HG02938 (cell line): ENCODE data around the gene FNDC11.

Experiments
- ATAC-seq: cut with Tn5 transposase; IDR thresholded peaks from one replicate; pipeline ENCODE4 v1.9.1; 2021; ENCODE audit warnings: mild to moderate bottlenecking, moderate library complexity; ENCODE audit not compliant: unreplicated experiment

FNDC11 gene

DNA sequence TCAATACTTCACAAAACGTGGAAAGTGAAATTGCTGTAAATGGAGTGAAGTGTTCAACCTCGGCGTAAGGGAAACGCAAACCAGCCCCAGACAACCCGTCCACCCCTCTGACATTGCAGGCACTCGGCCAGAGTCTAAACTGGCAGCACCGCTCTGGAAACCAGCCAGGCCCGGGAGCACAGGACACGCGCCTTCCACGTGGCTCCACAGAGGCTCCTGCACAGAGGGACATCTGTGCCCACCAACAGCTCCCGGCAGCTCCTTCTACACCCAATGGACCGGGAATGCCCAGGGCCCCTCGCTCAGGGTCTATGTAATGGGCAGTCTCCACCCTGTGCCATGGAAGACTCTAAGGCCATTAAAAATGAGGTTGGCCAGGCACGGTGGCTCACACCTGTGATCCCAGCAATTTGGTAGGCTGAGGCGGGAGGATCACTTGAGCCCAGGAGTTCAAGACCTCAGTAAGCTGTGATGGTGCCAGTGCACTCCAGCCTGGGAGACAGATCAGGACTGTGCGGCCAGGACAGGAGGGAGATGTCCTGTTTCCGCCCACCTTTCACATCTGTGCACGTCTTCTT lies 23.4 kb downstream of the FNDC11 start:
- ATAC-seq, result no peak

DNA sequence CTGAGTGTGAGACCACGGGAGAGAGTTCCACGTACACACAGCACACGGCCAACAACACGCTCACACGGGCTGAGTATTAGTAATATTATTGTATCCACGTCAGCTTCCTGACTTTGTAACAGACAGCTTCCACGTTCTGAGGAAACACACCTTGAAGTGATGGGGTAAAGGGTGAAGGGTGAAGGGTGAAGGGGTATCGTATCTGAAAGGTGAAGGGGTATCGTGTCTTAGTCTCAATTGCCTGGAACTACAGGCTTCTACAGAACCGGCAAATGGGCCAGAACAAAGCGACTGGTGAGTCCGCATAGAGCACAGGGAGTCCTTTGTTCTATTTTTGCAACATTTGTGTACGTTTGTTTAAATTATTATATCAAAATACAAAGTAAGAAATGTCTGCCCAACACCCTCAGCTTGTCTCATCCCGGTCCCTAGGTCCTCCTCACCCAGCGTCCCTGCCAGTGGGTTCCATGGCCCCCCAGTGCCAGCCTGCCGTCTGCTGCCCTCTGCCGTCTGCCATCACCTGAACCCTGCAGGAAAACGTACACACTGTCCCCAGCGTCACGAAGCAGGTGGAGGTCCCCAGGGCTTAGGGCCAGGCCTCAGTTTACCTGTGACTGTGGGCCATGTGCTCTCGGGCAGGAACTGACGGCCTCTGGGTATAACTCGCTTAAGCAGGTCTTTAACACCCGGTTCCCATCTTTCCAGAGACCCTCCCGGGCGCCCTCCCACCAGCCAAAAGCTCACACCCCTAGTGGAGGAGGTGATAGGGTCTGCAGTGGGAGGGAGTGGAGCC lies 24.5 kb downstream of the FNDC11 start:
- ATAC-seq, result no peak

DNA sequence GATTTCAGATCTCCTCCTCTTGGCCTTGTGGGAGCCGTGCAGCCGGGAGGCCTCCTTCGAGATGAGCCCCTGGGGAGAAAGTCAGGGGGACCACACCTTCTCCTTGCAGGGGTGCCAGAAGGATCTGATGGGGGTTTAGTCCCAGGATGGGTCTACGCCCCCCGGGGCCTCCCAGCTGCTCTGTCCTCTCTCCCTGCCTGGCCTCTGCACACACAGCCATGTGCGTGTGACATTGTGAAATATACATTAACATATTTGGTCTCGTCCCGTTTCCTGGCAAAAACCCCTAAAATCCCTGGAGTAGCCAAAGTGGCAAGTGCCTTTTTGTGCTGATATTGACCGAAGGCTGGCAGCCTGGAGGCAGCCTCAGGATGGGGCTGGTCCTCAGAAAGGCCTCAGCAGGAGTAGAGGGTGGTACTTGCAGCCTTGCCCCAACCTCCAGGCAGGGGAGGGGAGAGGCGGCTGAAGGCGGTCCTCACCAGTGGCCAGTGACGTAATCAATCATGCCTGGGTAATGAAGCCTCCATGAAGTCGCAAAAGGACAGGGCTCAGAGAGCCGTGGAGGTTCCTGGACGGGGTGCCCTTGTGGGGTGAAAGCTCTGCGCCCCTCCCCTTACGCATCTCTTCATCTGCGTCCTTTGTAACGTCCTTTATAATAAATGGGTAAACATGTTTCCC lies 25.2 kb downstream of the FNDC11 start:
- ATAC-seq, result no peak

DNA sequence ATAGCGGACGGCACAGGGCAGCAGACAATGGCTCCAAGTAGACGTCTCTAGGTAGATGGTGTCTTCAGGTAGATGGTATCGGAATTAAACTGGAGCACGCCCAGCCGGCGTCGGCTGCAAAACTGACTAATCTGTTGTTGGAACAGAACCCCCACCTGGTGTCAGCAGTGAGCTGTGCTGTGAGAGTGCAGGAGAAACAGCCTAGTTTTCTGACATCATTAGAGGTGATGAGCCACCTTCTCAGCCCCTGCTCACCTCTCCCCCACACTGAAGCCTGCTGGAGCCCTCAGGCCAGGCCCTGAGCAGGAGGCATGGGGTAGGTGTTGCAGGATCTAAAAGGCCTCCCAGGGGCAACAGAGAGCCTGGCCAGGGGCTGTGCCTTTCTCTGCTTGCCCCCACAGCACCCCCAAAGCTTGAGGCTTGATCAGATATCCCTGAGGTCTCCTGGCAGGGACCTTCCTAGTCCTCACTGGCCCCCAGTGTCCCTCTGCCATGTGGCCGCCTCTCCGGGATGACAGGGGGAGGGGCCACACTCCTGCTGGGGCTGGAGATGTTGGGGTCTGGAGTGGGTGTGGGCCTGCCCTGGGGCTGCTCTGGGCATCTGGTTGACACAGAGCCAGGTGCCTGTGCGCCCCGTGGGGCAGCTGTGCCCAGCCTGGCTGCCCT lies 27.0 kb downstream of the FNDC11 start:
- no peak for ATAC-seq

DNA sequence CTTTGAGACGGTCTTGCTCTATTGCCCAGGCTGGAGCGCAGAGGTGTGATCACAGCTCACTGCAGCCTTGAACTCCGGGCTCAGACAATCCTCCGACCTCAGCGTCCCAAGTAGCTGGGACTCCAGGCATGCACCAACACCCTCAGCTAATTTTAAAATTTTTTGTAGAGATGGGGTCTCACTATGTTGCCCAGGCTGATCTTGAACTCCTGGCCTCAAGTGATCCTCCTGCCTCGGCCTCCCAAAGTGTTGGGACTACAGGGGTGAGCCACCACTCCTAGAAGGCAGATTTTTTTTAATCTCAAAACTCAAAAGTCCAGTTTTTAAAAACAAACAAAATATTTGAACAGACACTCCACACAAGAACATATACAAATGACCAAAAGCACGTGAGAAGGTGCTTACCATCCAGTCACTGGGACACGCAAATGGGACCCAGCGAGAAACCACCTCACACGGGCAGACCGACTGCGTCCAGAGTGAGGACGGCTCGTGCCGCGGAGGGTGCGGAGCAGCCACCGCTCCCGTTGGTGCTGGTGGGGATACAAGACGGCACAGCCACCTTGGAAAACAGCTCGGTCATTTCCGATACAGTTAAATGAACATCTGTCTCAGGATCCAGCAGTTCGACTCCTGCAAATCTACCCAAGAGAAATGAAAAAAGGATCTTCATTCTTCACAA lies 28.6 kb downstream of the FNDC11 start:
- no peak for ATAC-seq

DNA sequence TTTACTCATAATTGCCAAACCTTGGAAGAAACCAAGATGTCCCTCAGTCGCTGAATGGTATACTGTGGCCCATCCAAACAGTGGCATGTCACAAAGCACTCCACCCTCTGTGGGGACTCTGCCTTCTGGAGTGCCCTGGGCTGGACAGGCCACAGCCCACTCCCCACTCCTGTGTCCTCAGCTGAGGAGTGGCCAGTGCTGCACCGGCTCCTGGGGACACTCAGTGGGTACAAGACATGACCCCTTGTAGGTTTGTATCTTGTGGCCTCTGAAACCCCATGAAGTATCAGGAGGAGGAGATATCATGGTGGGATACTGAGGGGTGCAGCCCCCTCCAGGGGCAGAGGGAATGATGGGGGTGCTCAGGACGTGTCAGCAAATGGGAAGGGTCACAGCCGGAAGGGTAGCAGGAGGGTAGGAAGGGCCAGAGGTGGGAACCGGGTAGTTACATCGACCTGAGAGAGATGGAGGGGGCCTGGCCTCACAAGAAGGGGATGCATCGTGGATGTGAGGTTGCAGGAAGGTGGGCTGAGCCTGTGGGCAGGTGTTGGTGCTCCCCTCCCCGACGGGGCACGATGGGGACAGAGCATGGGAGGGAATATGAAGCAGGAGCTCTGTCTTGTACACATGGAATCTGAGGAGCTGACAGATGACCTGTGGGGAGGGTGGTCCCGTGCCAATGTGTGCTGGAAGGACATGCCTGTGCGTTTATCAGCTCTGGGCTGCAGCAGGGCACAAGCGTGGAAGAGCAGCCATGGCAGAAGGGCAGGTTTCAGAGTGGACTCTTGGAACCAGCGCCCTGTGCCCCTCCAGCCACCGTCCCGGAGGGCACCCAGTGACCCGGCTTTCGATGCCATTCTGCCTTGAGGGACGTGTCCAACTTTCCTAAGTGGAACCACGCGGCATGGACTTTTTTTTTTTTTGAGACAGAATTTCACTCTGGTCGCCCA lies 31.9 kb downstream of the FNDC11 start:
- ATAC-seq, result no peak

DNA sequence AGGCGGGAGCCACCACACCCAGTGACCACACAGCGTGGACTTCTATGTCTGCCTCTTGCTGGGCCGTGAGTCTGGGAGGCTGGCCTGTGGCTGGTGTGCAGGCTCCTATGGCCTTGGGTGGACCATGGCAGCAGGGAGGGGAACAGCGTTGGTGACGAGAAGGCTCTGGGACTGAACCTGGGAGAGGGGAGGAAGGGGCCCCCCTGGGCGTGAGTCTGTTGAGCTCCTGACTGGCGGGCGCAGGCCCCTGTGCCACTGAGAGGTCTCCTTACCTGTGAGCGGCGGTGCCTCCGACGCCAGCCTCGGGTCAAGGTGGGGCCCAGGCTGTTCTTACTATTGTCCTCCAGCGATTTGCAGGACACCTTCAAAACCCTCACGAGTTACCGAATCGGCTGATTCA lies 32.8 kb downstream of the FNDC11 start:
- ATAC-seq, result no peak

DNA sequence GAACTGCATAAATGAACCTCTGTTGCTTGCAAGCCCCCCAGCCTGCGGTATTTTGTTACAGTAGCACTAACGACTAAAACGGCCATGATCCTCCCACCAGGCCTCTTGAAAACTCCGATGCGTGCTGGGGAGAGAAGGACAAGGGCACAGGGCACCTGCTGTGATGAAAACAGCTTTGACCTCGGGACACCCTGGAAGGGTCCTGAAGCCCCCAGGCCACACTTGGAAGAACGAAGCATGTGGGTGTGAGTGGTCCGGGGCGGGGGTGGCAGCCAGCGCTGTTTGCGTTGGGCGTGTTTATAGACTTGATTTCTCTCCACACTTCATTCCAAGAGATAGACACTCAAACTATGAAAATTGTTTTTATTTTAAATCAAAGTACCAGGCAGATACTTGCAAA lies 33.3 kb downstream of the FNDC11 start:
- ATAC-seq, result no peak

DNA sequence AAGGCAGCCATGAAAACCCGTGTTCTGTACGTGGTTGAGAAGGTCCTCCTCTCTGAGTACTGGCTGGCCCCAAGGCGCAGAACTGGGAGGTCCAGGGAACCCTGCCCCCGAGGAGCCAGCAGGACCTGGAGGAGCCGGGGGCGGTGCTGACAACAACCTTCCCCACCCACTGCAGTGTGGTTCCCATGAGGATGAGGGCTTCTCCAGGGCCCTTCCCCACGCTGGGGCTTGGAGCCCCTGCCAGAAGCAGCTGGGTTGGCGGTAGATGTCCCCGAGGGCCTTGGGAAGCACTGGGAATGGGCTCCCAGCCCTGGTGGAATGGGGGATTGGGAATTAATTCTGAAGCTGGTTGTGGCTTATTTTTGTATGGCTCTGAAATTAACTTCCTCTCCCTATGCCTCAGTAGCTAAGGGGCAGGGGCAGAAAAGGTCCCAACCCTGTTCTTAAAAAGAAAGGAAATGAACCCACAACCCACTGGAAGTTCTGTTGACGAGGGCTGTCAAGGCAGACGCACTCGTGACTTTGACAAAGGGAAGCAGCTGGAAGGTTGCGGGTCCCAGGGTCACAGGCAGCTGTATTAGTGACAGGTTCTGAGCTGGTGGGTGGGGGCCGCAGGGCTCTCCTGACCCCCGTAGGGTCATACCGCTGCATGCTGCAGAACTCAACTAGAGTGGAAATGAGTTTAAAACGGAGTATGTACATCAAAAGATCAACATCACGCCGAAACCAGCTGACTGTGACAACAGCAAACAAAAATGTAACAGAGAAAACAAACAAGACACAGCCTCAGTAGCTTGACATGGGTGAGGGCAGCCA lies 34.0 kb downstream of the FNDC11 start:
- ATAC-seq, result no peak

DNA sequence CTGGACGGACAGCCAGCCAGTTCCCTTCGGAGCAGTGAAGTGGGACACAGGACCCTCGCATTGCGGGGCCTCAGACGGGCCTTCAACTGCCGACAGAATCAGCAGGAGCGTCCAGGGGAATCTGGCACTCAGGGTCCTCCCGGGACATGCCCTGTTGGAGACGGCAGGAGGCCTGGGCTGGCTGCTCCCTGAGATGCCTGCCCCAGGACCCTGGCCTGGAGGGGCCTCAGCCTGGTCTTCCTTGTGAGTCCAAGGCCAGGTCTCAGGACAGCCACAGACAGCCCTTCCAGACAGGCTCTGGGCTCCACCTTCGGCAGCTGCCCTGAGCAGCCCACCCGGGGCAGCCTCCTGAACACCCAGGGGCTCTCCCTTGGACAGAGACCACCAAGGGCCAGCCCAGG lies 34.7 kb downstream of the FNDC11 start:
- ATAC-seq, result no peak

DNA sequence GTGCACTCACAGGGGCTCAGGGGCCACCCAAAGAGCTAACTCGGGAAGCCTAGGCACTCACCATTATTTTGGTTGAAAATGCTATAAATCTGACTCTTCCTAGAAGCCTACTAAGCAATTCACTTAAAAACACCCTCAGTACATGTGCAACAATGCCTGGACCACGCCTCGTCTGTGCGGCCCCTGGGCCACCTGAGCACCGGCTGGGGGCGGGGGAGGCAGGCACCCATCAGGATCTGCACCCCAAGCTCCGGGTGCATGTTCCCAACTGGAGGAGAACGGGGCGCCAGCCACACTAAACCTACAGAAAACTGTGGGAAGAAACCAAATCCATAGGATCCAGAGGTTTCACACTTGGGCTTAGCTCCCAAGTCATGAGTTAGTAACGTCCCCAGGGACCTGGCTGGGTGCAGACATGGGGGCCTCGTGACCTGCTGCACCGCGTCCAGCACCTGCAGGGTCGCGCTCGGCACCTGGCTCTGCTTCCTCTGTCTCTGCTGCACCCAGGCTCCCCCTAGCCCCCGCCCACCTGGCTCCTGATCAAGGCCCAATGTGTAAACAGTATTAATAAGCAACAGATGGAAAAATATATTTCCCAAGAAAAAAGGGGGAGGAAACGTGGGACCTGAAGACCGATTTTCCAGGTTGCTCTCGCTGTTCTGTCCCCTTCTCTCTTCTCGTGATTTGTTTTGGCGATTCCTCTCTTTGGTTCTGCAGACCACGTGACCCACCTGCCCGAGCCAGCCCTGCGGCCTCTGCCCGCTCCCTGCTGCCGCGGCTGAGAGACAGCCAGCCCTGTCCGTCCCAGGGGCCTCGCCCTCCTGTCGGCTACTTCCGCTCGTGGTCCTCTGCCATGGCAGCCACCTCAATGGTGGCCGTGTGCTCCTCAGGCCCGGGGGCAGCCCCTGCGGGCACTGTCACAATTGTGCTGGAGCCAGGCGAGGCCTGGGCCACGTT lies 35.6 kb downstream of the FNDC11 start:
- ATAC-seq, result no peak

DNA sequence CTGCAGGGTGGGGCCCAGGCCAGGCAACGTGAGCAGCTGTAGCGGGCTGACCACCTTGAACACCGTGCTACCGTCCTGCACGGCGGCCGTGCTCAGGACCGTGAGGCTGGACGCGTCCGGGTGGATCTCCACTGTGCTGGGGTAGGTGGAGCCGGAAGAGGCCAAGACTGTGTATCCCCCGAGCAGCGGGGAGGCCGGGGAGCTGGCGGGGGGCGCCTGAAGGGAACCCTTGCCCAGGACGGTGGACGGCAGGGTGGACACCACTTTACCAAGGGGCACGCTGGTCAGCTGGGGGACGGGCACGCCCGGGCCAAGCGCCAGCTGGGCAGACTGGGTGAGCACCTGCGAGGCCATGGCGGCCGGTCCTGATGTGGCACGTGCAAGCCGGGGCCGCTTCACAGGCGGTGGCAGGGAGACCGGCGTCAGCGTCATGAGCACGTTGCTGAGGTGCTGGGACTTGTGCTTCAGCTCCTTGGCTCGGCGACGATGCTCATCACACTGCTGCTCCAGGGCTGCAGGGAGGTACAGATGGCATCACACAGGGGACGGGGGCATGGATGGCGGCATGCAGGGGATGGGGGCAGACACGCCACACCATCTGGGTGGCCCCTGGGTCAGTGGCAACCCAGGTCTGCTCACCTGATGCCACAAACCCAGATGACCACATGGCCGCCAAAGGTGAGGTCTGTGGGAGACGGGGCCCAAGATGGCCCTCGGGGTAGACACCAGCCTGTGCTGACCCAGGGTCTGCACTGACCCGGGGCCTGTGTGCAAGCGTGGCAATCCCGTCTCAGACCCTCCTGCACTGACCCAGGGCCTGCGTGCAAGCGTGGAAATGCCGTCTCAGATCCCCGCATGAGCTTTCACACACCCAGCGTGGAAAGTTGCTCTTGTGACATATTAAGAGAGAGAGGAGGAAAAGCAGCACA lies 36.5 kb downstream of the FNDC11 start:
- ATAC-seq, result no peak

DNA sequence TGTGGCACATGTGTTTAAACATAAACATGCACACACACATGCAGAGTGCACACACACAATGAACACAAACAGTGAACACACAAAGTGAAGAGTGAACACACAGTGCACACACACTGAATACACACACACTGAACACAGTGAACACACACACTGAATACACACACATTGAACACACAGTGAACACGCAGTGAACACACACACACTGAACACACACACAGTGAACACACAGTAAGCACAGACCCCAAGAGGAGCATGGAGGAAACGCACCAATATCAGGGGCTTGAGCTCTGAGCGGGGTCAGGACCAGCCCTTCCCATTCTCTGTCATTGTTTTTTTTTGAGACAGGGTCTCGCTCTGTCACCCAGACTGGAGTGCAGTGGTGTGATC lies 37.2 kb downstream of the FNDC11 start:
- no peak for ATAC-seq

DNA sequence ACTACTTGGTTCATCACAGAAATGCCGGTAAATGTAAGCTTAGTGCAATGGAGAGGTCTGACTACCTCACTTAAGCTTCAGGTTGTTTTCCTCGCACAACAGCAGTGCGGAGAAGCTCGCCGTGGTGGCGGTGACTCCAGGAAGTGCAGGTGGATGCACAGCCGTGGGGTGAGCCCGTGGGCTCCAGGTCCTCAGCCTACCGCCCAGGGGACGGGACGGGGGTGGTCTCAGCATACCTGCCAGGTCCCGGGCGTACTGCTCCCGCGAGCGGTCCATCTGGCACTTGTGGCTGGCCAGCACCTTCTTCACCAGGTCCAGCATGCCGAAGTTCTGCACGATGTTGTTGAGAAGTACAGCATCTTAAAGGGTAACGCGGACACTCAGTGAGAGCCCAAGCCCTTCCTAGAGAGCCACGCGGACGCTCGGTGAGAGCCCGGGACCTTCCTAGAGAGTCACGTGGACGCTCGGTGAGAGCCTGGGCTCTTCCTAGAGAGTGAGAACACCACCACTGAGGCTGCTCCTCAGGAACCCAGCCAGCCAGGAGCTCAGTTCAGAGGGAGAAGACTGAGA lies 37.9 kb downstream of the FNDC11 start:
- ATAC-seq, result no peak

DNA sequence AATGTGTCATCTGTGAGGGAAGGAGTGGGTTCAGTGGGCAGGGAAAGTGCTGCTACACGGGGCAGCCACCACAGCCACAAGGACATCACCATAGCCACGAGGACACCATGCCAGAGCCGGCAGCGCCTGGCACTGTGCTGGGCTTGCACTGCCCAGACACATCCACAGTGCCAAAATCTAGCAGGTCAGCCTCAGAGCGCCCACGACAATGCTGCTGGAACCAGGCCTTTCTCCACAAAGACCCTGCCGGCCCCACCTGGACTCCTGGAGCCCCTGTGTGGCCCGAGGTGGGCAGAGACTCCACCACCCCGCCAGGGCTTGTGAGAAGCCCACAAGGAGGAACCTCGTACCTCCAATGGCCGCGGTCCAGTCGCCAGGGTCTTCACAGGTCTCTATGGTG lies 38.7 kb downstream of the FNDC11 start:
- ATAC-seq, result no peak

DNA sequence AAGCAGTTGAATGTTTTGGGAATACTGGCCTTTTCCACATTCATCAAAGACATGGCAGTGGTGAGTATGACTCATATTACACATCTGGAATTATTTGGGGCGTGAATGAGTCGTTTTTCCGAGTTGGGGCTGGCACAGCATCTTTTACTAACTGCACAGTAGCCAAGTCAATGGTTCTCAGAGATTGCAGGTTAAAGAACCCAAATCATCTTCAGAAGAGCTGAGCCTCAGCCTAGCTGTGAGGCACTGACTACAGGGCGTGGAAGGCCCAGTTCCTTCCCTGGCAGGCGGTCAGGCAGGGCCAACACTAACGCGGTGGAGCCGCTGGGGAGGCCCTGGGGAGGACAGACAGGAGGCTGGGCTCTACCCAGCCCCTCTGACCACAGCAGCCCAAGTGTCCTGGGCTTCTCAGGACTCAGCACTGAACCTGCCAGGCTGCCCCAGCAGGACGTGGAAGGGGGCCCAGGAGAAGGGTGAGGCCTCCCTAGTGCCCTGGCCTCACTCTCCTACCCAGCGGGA lies 40.1 kb downstream of the FNDC11 start:
- ATAC-seq, result no peak
